Breast epithelium (tissue), 4 donors: Measurements from ENCODE around the gene SOX15. TPM values are rescaled to one million over a fixed set of nuclear protein-coding genes. Genes with fewer than 3 reads are reported as not detected.
"Not testable (repeated sequence)": the region's sequence is repeated elsewhere in the genome, so short reads cannot be mapped to it uniquely, and the experiment has no call there.

ENCODE experiments used
- DNase-seq, 2 donors: peaks; one replicate each; pipeline ENCODE4 v3.0.0-alpha.2; 2019; ENCODE audit warnings: low spot score in 2 of 2
- H3K27ac ChIP-seq, 2 donors: fragments of 200-600 bp; sonication (generic) in 1 of 2; one replicate each; pipeline ENCODE4 v1.5.1; 2016 to 2019; ENCODE audit warnings: mild to moderate bottlenecking in 1 of 2
- H3K27me3 ChIP-seq, 2 donors: fragments of 200-600 bp; sonication (generic) in 1 of 2; one replicate each; pipeline versions ENCODE4 v1.5.1 to v1.6.0; 2017 to 2019; ENCODE audit warnings: control low read depth in 1 of 2, mild to moderate bottlenecking in 1 of 2
- H3K36me3 ChIP-seq: fragments of 200-600 bp; one replicate; pipeline ENCODE4 v1.5.1; 2019
- H3K4me1 ChIP-seq, 2 donors: fragments of 200-600 bp; sonication (generic); one replicate each; pipeline ENCODE4 v1.5.1; 2016 to 2019; ENCODE audit warnings: control low read depth in 1 of 2
- H3K4me3 ChIP-seq, 3 donors: fragments of 200-600 bp; sonication (generic); 1 replicate in 2 of 3; 2 replicates in 1 of 3; pipeline ENCODE4 v1.5.1; 2016 to 2019; ENCODE audit warnings: mild to moderate bottlenecking in 3 of 3, moderate library complexity in 2 of 3
- H3K9me3 ChIP-seq, 2 donors: fragments of 200-600 bp; sonication (generic) in 1 of 2; one replicate each; pipeline ENCODE4 v1.5.1; 2016 to 2019; ENCODE audit warnings: control low read depth in 1 of 2
- POLR2A ChIP-seq: fragments of 450-650 bp; IDR thresholded peaks from one replicate; pipeline ENCODE4 v1.6.1; 2016; ENCODE audit warnings: antibody characterized with exemption, mild to moderate bottlenecking, moderate library complexity
- POLR2AphosphoS5 ChIP-seq, 3 donors: sonication (generic); formaldehyde crosslinking; IDR thresholded peaks; one replicate each; pipeline ENCODE4 v1.6.1; 2017; ENCODE audit warnings: antibody characterized with exemption in 3 of 3
- intact Hi-C: fragments of 100-400 bp; cut with DNase I; formaldehyde crosslinking; loops from one replicate; pipeline ENCODE4 v1.15.1; 2023; ENCODE audit warnings: low total_unique reads
- total RNA-seq, 3 donors: library from RNA; depleted of rRNA; stranded (reverse); fragments of >200 nt; gene quantifications; one replicate each; pipeline ENCODE4 v1.1.0, GENCODE V29; 2016
- TF ChIP-seq, protein P1 (sequence below), 3 donors: fragments of 450-650 bp; IDR thresholded peaks; one replicate each; pipeline ENCODE4 v1.5.1; 2016 to 2017; ENCODE audit warnings: antibody characterized with exemption in 3 of 3, mild to moderate bottlenecking in 3 of 3, moderate library complexity in 3 of 3

Gene SOX15
- total RNA-seq, 3 donors from 2014 or later: 1.3 to 4.1 (median 1.6) TPM

DNA sequence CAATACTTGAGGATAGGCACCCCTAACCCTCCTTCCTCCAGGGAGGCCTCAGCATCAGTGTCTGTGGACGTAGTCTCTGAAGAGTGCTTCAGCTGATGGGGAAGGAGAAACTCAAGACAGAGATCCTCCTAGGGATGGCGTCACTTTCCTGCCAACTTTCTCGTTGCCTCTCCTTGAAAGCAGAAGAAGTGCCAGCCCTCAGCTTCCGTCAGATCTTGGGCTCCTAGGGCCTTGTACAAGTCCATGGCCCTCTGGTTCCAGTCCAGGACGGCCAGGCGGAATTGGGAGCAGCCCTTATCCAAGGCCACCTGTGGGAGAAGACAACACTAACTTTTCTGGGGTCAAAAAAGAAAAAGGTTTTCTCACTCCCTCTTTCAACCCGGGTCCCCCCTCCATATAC lies 36.4 kb upstream of the SOX15 start:
- DNase-seq: no peak
- Histone ChIP-seq H3K27me3 (no peaks in the 10 kb centered on the region), H3K36me3 (no peaks in the 10 kb centered on the region), H3K4me3 (peak overlapping the region in 2 of 3 donors; percentile 82 to 94), H3K9me3 (no peaks in the 10 kb centered on the region), H3K27ac (no peak overlapping the region), H3K4me1 (no peaks in the 10 kb centered on the region)
- intact Hi-C loops: no loop called here
- TF ChIP-seq, protein P1, sequence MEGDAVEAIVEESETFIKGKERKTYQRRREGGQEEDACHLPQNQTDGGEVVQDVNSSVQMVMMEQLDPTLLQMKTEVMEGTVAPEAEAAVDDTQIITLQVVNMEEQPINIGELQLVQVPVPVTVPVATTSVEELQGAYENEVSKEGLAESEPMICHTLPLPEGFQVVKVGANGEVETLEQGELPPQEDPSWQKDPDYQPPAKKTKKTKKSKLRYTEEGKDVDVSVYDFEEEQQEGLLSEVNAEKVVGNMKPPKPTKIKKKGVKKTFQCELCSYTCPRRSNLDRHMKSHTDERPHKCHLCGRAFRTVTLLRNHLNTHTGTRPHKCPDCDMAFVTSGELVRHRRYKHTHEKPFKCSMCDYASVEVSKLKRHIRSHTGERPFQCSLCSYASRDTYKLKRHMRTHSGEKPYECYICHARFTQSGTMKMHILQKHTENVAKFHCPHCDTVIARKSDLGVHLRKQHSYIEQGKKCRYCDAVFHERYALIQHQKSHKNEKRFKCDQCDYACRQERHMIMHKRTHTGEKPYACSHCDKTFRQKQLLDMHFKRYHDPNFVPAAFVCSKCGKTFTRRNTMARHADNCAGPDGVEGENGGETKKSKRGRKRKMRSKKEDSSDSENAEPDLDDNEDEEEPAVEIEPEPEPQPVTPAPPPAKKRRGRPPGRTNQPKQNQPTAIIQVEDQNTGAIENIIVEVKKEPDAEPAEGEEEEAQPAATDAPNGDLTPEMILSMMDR (IDR thresholded peaks at IDR 0.05): no peak
- no peak for TF ChIP-seq POLR2A
- TF ChIP-seq POLR2AphosphoS5 (IDR thresholded peaks at IDR 0.05): no peak

DNA sequence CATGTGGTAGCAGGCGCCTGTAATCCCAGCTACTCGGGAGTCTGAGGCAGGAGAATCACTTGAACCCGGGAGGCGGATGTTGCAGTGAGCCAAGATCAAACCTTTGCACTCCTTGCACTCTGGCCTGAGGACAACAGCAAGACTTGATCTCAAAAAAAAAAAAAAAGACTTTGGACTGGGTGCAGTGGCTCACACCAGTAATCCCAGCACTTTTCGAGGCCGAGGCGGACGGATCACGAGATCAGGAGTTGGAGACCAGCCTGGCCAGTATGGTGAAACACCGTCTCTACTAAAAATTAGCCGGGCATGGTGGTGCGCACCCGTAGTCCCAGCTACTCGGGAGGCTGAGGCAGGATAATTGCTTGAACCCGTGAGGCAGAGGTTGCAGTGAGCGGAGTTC lies 35.9 kb upstream of the SOX15 start:
- DNase-seq, intact Hi-C loops: not testable (repeated sequence)

DNA sequence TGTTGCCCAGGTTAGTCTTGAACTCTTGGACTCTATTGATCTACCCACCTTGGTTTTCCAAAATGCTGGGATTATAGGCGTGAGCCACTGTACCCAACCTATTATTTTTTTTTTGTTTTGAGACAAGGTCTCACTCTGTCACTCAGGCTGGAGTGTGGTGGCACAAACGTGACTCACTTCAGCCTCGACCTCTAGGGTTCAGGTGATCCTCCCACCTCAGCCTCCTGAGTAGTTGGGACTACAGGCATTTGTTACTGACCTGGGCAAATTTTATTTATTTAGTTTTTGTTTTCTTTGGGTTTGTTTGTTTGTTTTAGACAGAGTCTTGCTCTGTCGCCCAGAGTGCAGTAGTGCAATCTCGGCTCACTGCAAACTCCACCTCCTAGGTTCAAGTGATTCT lies 33.8 kb upstream of the SOX15 start:
- DNase-seq: no peak
- H3K27me3 ChIP-seq: no peaks in the 10 kb centered on the region
- TF ChIP-seq POLR2A (no peak), POLR2AphosphoS5 (IDR thresholded peaks at IDR 0.05) (no peak)
- TF ChIP-seq, protein P1 (IDR thresholded peaks at IDR 0.05): no peak
- no peaks in the 10 kb centered on the region for H3K9me3 ChIP-seq
- H3K4me1 ChIP-seq: no peaks in the 10 kb centered on the region
- H3K27ac ChIP-seq: no peak overlapping the region
- no peaks in the 10 kb centered on the region for H3K36me3 ChIP-seq
- intact Hi-C loops: no loop called here
- no peak overlapping the region for H3K4me3 ChIP-seq

More for the DNA sequence above, 35.9 kb upstream of the SOX15 start:
- H3K4me3 ChIP-seq, H3K27me3 ChIP-seq, H3K4me1 ChIP-seq, H3K9me3 ChIP-seq, H3K36me3 ChIP-seq, H3K27ac ChIP-seq: not testable (repeated sequence)

DNA sequence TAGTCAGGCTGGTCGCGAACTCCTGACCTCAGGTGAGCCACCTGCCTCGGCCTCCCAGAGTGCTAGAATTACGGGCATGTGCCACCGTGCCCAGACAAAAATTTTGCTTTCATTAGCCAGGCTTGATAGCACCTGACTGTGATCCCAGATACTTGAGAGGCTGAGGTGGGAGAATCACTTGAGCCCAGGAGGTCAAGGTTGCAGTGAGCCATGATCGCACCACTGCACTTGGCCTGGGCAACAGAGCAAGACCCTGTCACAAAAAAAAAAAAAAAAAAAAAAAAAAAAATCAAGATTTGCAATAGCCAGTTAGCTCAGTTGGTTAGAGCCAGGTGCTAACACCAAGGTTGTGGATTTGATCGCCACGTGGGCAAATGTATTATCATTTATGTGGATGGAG lies 30.9 kb upstream of the SOX15 start:
- intact Hi-C loops: no loop called here
- no peaks in the 10 kb centered on the region for H3K4me1 ChIP-seq

DNA sequence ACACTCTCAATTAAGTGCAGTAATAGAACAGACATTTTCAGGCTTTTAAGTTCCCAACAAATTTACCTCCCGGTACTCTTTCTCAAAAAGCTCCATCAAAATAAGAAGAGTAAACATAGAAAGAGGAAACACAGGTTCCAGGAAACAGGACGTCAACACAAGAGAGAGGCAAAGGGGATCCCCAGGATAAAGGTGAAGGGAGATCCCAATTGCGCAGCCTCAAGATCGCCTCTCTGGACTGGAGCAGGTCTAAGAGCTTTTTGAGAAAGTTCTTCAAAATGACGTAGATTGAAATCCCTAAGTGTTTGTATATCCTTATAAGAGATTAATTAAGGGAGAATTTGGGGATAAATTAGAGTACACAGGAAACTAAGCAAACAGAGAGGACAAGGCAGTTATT lies 28.7 kb upstream of the SOX15 start:
- TF ChIP-seq, protein P1 (IDR thresholded peaks at IDR 0.05): no peak
- TF ChIP-seq POLR2AphosphoS5 (IDR thresholded peaks at IDR 0.05) (no peak), POLR2A (no peak)
- H3K27ac ChIP-seq: no peak overlapping the region
- H3K9me3 ChIP-seq: no peaks in the 10 kb centered on the region
- no peak overlapping the region for H3K4me3 ChIP-seq
- peaks cover 0 to 2% of the 10 kb centered on the region in 2 donors for H3K4me1 ChIP-seq
- H3K27me3 ChIP-seq: no peaks in the 10 kb centered on the region
- no peaks in the 10 kb centered on the region for H3K36me3 ChIP-seq
- intact Hi-C loops: loop anchor here (1.0 kb wide), 1 partner anchor 13 kb away; no protein-coding TSS in a partner anchor
- no peak for DNase-seq

More for the DNA sequence above, 30.9 kb upstream of the SOX15 start:
- Histone ChIP-seq H3K4me3 (no peak overlapping the region), H3K36me3 (no peaks in the 10 kb centered on the region), H3K27me3 (no peaks in the 10 kb centered on the region), H3K27ac (no peak overlapping the region), H3K9me3 (no peaks in the 10 kb centered on the region)
- TF ChIP-seq, protein P1 (IDR thresholded peaks at IDR 0.05): no peak
- TF ChIP-seq POLR2AphosphoS5 (IDR thresholded peaks at IDR 0.05) (no peak), POLR2A (no peak)
- no peak for DNase-seq

DNA sequence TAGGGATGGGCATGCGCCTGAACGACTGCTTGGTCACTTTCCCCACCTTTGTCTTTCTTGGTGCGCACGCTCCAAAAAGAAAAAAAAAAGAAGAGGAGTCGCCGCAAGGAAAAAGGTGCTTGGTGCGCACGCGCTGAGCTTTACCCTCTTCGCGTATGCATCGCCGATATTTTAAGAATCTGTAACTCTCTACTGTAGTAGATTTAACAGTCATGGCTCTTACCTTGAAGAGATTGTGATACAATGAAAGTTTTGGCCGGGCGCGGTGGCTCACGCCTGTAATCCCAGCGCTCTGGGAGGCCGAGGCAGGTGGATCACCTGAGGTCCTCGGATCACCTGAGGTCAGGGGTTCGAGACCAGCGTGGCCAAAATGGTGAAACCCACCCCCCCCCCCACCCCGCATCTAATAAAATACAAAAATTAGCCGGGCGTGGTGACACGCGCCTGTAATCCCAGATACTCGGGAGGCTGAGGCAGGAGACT lies 25.4 kb upstream of the SOX15 start:
- Histone ChIP-seq H3K4me1 (peaks cover 0 to 21% of the 10 kb centered on the region in 2 donors), H3K27me3 (no peaks in the 10 kb centered on the region), H3K9me3 (no peaks in the 10 kb centered on the region), H3K27ac (peak overlapping the region; percentile 90 to 92), H3K4me3 (peak overlapping the region; percentile 85 to 97 (median 86)), H3K36me3 (no peaks in the 10 kb centered on the region)
- peak in 2 of 3 donors; percentile 31 to 36 for TF ChIP-seq POLR2AphosphoS5 (IDR thresholded peaks at IDR 0.05)
- no peak for TF ChIP-seq POLR2A
- DNase-seq: no peak
- intact Hi-C loops: no loop called here
